Measurements from ENCODE around the gene EHD4.

Gene EHD4

DNA sequence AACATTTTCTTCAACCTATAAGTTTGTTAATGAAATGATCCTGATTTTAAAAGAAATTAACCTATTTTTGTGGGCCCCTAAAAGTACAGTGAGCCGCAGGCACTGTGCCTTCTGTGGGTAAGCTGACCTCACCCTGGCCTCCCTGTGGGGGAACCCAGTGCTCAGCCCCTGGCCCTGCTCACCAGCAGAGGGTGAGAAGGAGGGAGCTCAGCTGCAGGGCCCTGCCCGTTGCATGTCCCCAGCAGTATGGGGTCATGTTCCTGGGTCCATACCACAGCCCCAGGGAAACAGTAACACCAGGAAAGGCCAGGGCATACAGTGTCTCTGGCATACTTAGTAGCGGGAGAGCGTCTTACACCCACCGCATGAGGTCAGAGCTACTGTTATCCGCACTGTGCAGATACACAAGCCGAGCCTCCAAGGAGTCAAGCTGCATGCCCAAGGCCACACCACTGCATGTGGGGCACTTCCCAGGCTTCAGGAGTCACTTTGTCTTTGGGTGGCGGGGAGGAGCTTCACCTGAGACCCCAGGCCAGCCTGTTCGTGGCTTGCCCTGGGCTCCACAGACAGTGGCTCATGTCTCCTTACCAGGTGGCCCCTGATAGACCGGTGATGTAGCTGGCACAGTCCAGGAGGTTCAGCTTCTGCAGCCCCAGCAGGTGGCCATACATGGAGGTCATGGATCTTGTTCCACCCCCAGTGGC is 22.6 kb upstream of the EHD4 start:
- no peak for DNase-seq (ENCODE audit: low read depth)

DNA sequence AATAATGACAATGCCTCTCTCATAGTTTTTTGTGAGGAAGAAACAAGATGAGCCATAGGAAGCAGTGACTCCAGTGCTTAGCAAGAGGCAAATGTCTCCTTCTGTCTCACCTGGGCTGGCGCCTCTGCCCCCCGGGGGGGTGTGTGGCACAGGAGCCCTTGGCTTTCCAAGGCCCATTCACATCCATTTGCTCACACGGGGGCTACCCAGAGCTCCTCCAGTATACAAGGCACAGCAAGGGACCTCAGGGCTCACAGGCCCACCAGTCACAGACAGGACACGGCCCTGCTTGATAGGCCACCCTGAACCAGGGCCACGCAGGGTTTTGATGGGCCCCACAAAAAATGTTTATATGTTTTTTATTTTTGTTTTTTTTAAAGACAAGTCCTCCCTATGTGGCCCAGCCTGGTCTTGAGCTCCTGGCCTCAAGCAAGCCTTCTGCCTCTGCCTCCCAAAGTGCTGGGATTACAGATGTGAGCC is 21.9 kb upstream of the EHD4 start:
- no peak for DNase-seq (ENCODE audit: low read depth)

DNA sequence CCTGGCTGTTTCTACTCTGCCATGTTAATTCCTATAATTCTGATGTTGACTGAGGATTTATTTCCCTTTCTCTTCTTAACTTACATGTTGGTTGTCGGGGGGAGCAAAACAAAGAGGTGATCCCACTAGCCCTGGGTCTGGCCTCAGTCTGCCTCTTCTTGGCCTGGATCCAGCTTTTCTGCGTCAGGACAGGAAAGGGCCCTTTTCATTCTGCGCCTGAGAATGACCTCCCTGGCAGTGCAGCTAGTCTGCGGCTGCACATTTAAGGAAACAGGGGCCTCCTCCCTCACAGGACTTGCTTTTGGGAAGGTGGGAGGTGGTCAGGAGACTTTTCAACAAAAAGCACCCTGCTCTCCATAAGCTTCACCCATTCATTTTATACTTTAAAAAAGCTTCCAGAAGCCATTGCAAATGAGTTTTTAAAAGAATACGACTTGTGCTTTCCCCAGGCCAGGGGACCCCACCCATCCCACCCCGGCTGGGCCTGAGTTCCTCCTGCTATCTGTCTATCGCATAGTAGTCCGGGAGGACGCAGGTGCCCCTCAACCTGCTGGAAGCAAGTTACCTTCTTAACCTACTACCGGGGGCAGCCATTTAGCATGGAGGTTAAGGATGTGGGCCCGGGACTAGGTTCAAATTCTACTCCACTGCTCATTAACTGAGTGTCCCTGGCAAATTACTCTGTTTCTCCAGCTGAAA is 21.3 kb upstream of the EHD4 start:
- DNase-seq (ENCODE audit: low read depth), result no peak

DNA sequence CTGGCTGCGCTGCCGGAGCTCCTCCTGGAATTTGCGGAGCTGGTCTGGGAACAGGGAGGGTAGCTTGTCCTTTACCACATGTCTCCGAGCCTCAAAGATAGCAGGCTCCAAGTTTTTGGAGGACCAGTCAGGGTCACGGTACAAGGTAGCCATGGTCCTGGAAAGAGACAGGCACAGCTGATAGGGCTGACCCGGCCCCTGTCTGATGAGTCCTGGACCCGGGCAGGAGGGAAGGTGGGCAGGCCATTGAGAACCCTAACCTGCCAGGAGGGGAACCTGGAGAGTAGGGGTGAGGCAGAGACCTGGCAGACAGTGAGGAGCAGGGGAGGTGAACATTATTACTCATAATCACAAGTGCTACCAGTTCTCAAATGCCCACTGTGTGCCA is 20.4 kb upstream of the EHD4 start:
- no peak for DNase-seq (ENCODE audit: low read depth)

DNA sequence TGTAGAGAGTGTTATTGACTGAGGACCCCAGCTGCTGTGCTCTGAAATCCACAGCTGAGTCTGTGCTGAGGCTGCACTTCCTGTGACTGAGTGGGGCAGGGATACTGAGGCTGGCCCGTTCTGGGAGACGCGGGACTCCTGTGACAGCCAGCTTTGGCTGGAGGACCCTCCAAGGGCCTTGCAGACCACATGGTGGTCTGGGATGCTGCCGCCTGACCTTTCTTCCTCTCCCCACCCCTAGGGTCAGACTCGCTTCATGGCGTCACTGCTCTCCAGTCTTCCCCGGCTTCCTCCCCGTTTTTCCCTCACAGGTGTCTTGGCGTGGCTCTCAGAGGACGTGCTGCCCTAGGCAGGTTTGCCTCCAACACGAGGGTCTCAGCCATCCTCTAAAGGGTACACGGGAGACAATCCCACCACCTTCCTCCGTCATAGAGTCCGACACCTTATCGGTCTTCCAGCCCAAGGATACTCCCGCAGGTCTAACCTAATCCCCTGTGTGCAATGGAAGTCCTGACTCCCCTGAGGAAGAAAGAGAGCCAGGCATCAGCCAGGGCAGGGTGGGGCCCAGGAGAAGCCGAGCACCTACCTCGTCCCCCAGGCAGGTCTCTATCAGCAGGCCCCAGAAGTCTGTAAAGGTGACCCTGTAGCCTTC is 19.9 kb upstream of the EHD4 start:
- DNase-seq (ENCODE audit: low read depth), result no peak

DNA sequence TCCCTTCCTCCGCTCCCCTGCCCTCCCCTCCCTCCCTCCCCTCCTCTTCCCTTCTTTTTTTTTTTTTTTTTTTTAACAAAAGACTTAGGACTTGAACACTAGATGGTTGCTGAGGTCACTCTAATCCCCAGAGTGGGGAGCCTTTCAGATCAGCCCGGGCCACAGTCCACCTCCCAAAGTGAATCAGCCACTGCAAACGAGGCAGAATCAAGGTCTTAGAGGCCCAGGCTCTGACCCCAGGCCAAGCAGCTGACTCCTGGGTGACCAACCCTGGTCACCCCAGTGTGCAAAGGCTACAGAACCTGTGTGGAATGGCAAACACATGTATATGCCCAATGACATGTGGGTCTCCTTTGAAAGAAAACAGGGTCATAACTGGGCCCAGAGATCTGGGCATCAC is 18.3 kb upstream of the EHD4 start:
- DNase-seq (ENCODE audit: low read depth), result no peak

DNA sequence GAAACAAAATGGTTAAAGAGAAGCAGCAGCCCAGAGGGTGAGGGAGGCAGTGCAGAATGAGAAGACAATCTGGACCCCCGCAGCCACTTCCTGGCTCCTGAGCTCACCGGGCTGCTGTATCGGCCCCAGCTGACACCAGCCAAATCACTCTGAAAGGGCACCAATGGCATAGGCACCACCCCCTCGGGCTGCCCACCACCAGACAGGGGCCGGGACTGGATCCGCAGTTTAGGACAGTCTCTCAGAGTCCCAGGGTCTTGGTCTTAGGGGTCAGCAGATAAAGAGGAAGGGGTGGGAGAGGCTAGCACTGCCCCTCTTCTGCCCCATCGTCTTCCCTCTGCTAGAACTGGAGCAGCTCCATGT is 17.9 kb upstream of the EHD4 start:
- no peak for DNase-seq (ENCODE audit: low read depth)

DNA sequence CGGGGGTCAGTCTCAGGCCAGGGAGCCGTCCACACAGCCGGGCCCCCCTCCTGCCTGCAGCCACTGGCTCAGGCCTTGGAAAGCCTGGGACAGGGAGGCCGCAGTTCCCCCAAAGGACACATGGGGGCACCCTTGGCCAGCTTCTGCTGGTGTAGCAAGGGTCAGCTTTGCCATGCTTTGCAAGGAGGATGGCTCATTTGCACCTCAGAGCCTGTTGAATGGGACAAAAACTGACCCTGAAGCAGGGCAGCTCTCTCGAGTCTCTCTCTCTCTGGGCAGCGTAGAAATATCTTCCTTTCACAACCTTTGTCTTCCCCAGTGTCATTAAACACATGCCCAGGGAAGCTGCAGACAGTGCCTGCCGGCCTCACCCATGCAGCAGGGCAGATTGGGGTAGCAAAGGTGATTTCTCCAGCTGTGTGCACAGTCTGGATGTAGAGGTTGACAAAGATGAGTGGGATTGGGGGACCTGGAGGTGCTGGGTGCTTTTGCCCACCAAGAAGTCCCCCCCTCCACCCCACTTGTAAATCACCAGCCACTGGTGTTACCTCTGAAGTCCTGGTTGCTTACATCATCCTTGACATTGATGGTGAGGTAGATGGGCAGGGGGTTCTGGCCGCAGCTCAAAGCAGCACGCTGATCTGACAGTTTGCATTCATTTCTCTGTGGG is 17.4 kb upstream of the EHD4 start:
- DNase-seq (ENCODE audit: low read depth), result peak; percentile 53

DNA sequence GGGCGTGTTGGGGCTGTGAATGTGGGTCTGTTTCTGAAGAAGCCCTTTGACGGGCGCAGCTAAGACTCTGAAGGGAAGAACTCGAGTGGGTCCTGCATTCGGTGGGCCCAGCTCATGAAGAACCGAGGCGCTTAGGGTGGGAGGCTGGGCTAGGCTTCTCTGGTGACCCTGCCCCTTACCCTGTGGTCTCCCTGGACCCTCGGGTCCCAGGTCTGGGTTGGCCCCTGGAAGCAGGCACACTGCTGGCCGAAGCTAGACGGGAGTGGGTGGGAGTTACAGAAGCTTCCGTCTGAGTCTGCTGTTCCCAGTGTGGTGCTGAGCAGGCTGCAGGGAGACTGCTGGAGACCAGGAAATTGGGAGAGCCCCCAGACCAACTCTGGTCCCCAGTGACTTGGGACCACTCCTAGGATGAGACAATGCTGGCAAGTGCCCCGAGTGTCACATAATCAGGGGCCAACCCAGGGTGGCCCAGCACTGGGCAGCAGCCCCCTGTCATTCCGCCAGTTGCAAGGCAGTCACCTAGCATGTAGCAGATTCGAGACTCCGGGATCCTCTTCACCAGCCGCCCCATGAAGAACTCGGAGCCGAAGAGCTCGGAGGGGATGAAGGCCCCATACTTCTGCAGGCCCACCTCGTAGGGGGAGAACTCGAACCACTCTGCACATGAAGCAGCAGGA is 16.7 kb upstream of the EHD4 start:
- no peak for DNase-seq (ENCODE audit: low read depth)

DNA sequence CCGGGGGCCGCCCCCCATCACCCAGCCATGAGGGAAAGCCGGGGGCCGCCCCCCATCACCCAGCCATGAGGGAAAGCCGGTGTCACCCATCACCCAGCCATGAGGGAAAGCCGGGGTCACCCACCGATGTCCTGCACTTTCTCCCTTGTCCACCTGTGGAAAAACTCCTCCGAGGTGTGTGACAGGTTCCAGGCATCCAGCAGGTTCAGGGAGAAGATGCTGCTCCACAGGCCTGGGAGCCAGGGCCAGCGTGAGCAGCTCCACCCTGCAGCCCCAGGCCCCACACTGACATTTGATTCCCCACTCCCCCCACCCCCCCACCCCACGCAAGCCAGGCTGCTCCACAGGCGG is 15.5 kb upstream of the EHD4 start:
- DNase-seq (ENCODE audit: low read depth), result no peak

DNA sequence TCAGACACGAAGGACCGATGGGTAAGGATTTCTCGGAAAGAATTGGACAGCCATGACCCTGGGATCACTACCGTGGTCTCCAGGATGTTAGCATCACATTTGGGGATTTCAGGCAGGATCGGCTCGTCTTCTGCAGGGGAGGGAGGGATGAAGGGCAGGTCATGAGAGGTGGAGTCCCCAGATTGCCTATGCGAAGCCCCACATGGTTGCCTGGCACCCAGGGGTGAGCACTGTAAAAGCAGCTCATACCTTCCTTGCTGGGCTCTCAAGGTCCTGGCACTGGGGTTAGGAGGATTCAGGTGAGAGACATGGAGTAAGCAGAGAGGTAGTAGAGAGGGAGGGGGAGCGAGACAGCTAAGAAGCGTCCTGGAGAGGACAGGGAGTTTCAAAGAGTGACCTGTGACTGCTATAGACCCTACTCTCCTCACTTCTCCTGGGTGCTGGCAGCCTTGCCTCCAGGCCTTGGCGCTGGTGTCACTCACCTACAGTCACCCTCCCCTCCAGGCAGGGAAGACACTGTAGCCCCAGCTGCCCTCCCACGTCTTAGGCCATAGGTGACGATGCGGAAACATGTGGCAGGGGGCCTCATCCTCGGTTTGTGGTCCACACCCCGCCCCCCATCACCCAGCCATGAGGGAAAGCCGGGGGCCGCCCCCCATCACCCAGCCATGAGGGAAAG is 15.0 kb upstream of the EHD4 start:
- DNase-seq (ENCODE audit: low read depth), result no peak

DNA sequence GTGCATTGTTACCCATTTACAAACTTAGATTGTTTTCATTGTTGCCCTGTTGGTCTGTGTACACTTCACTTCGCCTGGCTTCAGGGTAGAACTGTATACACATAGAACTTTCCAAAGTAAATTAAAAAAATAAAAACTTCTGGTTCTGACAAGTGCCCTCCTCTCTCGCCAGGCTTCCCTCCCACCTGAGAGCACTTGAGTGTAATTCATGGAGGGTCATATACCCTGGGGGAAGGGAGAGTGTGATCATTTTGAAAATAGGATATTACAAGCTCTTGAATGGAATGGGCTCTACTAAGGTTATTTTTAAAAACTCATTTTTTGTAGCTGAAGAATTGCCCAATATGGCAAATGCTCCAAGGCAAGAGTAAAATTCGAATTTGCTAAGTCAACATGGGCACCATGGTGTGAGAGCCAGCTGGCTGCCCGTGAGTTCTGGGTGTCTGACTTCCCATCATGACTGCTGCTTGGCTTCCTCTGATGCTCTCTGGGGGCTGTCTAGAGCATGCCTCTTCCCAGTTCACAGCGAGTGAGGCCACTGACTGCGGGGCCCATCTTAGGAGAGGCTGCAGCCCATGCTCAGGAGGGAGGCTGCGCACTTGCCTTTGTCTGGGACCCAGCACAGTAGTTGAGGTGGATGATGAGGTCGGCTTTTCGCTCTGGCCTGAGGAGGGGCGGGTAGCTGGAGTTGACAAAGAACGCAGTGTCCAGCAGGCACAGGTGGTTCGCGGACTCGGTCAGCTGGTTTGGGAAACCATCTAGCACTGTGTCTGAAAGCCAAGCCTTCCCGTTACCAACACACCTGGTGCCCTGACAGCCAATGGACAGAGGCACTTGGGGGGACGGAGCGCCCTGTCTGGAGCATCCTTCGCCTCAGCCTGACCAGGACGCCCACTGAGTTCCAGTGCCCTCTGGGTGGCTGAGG is 13.1 kb upstream of the EHD4 start:
- no peak for DNase-seq (ENCODE audit: low read depth)

DNA sequence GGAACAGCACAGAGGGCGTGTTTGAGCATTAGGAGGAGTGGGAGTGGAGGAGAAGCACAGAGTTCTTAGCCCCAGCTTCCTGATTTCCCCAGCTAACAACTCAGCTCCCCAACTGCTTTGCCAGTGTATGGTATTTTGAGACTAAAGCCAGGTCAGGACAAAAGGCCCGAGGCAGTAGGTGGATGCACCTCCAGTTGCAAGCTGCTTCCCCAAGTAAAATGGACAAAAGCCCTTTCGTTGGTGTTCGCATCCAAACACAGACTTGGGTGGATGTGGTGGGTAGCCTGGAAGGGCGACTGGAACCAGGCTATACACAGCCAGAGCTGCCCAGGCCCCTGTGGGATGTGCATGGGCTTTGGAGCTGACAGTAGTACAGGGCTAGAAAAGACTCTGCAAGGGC is 12.3 kb upstream of the EHD4 start:
- no peak for DNase-seq (ENCODE audit: low read depth)

DNA sequence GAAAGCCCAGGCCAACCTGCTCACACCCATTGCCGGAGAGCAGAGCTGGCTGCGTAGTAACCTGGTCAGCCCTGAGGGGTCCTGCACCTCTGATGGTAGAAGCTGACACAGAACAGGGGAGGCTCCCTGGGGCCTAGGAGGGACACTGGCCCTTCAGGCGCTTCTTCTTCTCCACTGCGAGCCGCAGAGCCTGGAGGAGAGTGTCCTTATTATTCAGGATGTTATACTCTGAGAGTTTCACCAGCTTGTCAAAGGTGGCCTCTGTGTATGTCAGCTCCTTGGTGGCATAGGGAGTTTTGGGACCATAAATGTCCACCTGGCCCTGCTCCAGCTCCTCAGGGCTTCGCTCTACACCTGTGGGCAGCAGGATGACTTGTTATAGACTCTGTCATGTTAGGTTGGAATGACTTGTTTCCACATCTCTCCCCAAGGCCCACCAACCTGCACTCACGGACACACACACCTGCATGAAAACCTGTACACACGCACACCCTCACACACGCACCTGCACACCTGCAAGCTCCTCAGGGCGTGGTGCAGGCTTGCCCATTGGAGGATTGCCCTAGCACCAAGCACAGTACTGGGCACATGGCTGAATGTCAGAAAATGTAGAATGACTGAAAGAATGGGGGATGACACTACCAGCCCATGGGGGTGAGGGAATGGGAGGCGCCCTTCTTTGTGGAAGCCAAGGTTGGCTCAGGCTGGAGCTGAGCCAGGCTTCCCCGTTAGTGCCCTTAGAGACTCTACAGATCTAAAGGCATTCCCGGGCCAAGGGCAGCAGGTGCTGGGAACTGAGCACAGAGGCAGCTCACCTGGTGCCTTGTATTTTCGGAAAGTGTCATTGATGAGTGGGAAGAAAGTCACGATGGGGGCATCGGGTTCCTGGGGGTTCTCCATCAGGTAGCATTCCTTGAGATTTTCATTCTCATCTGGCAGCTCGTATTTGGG is 11.5 kb upstream of the EHD4 start:
- no peak for DNase-seq (ENCODE audit: low read depth)

DNA sequence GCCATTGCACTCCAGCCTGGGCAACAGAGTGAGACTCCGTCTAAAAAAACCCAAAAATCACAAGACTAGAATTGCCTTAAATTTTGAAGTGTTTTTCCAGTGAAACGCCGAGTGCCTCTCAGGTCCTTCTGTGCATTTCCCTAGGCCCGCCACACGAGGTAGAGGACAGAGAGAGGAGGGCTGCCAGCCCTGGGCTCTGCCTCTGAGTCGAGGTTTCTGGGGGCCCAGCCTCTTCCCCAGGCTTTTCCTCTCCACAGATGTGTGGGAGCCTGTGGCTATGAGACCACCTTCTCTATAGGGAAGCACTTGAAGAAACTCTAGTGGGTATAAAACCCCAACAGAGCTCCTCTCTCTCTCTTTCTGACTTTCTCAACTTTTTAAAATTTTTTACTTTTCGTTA is 10.9 kb upstream of the EHD4 start:
- no peak for DNase-seq (ENCODE audit: low read depth)

DNA sequence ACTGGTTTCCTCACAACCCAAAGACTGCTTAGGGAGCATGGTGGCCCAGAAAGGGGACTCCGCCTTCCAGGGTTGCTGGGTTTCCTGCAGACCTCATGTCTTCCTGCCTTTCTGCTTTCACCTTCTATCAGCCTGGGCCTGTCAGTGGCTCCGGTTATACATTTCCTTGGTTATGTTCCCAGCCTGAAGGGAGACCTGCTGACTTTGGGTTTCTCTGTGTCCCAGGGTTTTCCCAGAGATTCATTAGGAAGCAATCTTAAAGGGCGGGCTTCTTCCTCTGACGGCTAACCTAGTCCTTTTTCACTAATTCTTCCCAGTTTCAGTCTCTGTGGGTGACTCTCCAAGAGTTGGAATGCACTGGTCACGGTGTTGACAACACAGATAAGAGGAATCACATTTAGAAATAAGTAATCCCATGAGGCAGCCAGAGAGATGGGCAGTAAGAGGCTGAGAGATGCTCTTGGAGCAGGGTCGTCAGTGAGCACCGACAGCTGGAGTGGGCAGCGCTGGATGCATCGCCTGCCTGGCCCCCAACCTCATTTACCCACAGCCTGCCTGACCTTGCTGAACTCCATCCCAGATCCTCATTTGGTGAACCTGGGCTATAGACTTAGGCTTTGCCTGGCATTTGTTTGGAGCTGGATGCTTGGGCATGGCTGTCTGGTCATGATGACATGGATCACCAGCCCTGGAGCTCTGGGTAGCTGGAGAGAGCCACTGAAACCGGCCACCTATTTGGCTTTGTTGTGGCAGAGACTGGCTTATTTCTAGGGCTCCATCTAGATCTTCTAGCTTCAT is 10.0 kb upstream of the EHD4 start:
- no peak for DNase-seq (ENCODE audit: low read depth)

DNA sequence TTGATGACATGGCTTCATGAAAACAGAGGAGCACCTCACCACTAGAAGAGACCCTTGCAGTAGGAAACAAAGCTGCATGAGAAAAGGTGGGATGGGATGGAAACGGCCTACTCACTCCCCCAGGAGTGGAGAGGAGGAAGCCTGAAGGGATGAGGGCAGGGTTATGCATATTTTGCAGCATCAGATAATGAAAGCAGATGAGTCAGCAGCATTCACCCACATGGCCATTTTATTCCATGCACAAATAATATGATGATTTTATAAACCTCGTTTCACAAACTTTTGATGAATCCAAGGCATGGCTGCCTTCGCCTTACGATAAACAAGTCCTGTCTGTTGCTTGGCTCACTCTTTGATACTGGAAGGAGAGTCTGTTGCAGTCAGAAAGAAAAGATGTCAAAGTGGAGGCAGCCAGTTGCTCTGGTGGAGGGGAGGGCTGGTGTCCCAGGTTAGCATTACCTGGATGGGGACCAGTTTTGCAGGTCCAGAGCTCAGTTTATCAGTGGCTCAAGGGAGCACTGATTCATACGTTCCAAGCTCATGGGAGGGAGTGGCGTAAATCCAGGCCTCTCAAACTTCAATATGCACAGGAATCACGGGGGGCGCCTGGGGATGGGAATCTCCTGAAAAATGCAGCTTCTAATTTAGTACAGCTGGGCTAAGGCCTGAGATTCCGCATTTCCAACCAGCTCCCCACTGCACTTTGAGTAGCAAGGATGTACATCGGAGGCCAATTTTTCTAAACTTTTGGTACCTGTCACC is 9.2 kb upstream of the EHD4 start:
- DNase-seq (ENCODE audit: low read depth), result no peak
